NCI-H146 treated with DMSO at 0.1 percent for 48 hours (cell line): ENCODE data around the gene AIMP2.
"Not testable (repeated sequence)": the region's sequence is repeated elsewhere in the genome, so short reads cannot be mapped to it uniquely, and the experiment has no call there.

Experiments
- DNase-seq: peaks from one replicate; lab custom pipeline; 2025; ENCODE audit not compliant: unreplicated experiment; lab: John Stamatoyannopoulos, UW

The AIMP2 gene

DNA sequence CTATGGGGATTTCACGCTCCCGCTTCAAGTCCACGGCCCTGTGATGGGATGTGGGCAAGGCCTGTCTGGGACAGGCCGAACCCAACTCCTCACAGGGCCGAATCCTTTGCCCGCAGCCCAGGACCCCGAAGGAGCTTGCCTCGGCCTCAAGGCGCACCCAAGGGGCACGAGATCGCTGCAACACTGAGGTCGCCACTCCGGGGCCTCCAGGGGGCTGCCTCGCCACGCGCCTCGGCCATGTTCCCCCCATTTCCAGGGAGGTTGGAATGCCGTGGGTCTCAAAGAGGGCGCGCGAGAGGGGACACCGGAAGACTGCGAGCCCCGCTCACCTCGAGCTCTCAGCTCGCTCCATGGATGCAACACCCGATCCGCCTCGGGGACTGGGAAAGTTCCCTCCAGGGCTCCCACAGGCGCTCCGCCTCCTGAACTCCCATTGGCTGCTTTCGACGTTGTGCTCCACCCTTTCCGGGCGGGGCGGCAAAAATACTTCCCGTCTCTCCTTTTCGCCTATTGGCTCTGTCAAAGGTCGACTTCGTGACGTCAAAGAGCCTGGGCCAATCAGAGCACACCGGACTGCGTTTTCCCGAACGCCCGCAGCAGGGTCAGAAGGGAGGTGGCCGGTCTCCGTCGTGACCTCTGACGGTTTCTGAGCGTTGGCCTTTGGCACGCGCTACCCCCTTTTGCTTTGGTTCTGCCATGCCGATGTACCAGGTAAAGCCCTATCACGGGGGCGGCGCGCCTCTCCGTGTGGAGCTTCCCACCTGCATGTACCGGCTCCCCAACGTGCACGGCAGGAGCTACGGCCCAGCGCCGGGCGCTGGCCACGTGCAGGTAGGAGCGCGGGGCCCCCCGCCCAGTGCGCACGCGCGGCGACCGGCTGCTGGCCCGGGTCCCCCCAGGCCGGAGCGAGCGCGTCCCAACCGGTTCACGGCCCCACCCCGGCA is at the start of gene AIMP2, which contains the start of gene PMS2:
TSS of gene AIMP2 (plus strand) at position 605 of the 944 bp plus-strand sequence. CDS start at position 697, 92 bp downstream.
TSS of gene PMS2 (minus strand) at position 382 of the 944 bp plus-strand sequence. CDS start at position 352, 30 bp downstream.
- peak; percentile 96 for DNase-seq

DNA sequence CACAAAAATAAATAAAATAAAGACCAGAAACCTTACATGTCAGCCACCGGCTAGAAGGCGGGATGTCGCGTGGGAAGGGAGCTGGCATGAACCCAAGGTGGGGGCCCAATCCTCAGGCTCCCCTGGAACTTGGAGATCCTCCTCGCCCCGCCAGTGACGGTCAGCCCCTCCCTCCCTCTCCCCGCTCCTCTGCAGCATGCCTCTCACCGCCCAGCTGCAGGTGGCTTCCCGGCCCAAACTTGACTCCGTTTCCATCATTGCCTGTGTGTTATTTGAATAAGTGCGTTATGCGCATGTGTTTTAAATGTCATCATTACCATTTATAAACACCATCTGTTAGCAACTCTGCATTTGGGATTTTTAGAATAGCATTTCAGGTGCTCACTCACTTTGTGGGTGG is 45.9 kb upstream of the AIMP2 start:
- DNase-seq = not testable (repeated sequence)

GRCh38 chr7:5963810-5964209 is 45.3 kb upstream of the AIMP2 start:
- DNase-seq = not testable (repeated sequence)

DNA sequence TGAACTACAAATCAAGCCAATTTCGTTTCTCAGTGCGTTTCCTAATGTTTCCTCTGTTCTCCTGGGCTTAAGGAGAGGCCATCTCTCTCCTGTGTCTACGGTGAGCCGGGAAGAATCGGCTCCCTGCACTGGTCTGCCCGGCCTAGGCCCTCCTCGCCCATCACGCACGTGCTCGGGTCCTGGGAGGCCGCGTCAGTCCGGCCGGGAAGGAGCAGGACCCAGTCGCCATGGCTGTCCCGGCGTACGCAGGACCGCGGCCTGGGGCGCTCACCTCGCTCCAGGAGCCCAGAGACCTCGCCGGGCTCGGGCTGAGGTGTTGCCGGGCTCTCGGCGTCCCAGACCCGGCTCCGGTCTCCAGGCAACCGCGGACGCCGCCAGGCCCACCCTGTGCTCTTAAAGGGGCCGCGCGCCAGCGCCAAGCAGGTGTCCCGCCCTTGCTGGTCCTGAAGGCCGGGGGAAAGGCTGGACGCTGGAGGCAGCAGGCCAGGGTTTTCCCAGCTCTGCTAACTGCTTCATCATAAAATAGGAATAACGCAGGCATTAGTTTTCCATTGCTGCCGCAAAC is 38.6 kb upstream of the AIMP2 start, which contains the start of gene RSPH10B:
TSS of gene RSPH10B (minus strand) at position 343 of the 565 bp plus-strand sequence. CDS start 3,573 bp downstream, outside the sequence.
- not testable (repeated sequence) for DNase-seq

DNA sequence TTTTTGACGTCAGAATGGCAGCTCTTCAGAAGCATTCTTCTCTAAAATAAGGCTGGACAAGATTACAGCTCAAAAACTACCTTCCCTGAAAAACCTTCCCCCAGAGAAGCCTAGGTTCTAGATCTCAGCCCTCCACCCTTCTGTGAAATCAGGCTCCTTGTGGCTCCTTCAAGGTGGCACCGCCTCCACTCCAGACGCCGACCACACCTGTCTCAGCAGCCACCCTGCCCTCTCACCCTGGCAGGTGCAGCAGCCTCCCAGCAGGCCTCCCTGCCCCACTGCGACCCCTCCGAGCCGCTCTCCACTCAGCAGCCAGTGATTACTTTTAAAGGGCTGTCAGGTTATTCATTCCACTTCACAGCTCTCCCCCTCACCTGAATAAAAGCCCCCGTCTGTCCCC is 35.5 kb upstream of the AIMP2 start:
- not testable (repeated sequence) for DNase-seq

DNA sequence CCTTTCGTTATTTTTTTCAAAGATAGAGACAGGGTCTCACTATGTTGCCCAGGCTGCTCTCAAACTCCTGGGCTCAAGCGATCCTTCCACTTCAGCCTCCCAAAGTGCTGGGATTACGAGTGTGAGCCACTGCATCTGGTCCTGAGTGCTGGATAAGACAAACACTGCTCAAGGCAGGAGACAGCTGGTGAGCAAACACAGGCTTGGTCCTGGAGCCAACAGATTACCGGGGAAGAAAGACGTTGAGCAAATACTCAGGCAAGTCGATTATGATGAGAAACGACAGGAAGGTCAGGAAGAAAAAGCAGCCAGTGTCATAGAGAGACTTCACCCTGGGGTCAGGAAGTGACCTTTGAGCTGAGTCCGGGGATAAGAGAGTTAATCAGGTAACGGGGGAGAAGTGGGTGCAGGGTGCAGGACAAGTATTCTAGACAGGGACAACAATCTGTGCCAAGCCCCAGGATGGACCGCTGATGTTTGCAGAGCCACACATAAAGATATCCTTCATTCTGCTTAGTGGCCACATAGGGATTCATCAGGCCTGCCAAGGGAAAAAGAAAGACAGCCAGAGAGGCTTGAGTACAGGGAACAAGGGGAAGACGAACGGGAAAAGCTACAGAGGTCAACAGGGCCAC is 29.3 kb upstream of the AIMP2 start:
- not testable (repeated sequence) for DNase-seq

DNA sequence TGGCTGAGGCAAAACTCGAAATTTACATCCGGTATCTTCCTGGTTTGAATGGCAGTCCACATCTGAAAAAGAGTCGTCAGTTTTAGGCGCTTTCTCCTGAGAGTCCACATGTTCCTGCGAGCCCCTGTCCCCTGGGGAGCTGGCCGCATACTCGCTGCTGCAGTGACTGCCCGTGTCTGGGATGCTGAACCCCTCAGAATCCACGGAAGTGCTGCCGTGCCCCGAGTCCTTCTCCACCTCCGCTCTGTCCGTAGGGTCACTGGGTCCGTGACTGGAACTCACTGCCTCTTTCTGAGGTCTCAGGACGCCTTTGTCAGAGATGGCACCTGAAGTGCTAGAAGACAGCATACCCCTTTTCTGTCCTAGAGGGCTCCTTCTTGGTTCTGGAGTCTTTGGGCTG is 22.0 kb upstream of the AIMP2 start:
- DNase-seq = not testable (repeated sequence)

GRCh38 chr7:5997210-5997808 is 11.8 kb upstream of the AIMP2 start:
- DNase-seq = peak; percentile 54

DNA sequence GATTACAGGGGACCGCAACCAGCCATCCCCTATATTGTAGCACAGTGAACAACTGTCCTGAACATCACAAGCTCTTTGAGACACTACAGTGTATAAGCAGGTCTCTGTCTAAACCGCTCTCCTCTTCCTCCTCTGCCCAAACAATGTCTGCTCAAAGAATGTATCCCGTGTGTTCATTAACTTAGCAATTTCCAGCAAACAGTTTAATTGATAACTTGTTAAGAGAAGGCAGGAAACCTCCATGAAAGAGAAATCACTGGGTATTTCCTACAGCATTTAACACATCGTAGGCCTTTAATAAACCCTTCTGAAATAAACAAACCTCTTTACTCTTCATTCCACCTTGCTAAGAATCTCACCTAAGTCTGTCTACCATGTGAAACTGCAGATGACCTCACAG is 1.7 kb upstream of the AIMP2 start:
- DNase-seq = no peak

GRCh38 chr7:6007835-6008590 is 1.1 kb upstream of the AIMP2 start:
- not testable (repeated sequence) for DNase-seq

- not testable (repeated sequence) for DNase-seq
These were observed 1.3 kb downstream of the AIMP2 start for GRCh38 chr7:6010370-6010769.

DNA sequence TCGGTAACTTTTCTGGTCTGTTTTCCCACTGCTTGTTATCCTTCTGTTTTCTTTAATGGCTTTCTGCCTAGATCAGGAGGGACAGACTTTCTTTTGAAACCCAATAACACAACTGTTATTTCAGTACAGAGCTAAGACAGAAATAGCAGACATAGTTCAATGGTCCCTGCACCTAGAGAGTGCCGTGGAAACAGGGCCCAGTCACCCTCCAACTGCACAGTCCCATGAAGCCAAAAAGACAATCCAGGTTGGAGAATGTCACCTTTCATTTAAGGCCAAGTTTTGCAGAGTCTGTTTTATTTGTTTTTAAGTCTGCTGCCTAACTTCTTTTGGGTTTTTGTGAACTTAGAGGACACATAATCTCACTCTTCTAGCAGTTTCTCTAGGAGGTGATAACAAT is 2.5 kb downstream of the AIMP2 start:
- DNase-seq = no peak

- DNase-seq = no peak
These were observed 3.5 kb downstream of the AIMP2 start for GRCh38 chr7:6012355-6013104.

GRCh38 chr7:6015917-6016652 is 7.0 kb downstream of the AIMP2 start:
- DNase-seq = no peak

DNA sequence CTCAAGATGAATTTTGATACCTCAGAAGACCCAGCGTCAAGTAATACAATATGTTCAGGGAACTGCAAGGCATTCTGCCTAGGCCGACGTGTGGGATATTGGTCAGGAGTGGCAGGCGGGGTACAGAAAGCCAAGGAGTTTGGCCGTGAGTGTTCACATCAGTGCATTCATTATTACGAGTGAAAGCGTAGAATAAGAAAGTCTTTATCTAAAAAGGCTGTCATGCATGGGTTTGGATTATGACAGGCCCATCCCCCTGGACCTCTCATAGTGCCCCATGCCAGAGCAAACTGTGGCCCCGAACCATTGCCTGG is 7.5 kb downstream of the AIMP2 start:
- no peak for DNase-seq

GRCh38 chr7:6020371-6021286 is 11.6 kb downstream of the AIMP2 start:
- DNase-seq = peak; percentile 85

DNA sequence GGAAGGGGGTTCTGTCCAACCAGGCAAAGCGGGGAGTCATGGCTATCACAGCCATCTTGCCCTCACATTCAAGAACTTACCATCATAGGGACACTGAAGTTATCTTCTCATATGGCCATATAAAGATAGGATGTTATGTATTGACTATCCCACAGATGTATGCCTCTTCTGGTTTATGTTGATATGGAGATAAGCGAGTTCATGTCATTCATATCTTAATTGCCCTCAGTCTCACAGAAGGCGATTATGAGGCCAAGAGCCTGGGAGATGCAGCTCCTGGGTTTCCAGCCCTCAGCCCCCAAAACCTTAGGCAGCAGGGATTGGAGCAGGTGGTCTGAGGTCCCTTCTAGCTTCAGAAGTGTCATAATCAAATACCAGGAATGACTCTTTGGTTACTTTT is 13.6 kb downstream of the AIMP2 start:
- DNase-seq = no peak

DNA sequence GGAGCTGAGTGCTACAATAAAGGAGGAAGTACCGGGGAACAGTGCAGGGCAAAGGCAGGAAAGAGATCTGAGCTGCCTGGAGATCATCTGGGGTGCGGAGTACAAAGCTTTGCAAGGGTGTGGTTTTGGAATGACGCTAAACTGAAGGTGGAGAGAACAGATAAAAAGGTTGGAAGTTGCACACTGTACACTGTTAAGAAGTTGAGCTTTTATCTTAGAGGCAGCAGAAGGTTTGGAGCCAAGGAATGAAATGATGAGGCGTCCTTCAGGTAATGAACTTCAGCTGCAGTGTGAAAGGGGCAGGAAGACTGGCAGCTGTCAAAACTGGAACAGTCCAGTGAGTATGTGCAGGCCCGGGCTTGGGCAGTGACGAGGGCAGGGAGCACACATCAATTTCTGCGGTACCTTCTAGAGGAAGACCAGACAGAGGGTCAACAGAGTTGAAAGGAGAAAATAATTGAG is 14.9 kb downstream of the AIMP2 start:
- DNase-seq = no peak
